ENCODE results near the gene SNX11. TPM values are rescaled to one million over a fixed set of nuclear protein-coding genes. Genes with fewer than 3 reads are reported as not detected.

The SNX11 gene
- total and polyA plus RNA-seq, 2 of the 8 experiments (the other 6 are each of a cell fraction or from before 2014, with no cell fraction given) = 21.1 to 21.4 TPM

- TF ChIP-seq SRF (IDR thresholded peaks at IDR 0.05; ENCODE audit: low read depth, low read length) (no peak), GTF2F1 (IDR thresholded peaks at IDR 0.05; ENCODE audit: borderline replicate concordance, low read depth, low read length) (no peak), SIN3A (conservative IDR thresholded peaks at IDR 0.05 in 1 of 2, IDR thresholded peaks at IDR 0.05 in 1 of 2; ENCODE audit: low read depth in 1 of 2, low read length in 2 of 2) (no peak), TCF12 (IDR thresholded peaks at IDR 0.05; ENCODE audit: low read depth, low read length) (peak; percentile 89; the same call in 1 of the 2 replicates), HDAC2 (IDR thresholded peaks at IDR 0.05; ENCODE audit: borderline replicate concordance in 1 of 2, low read depth in 2 of 2, low read length in 2 of 2) (peak; percentile 51 to 90; a peak in 1 of 4 replicates), CBX8 (IDR thresholded peaks at IDR 0.05; ENCODE audit: borderline replicate concordance, low read depth, low read length) (no peak), EP300 (IDR thresholded peaks at IDR 0.05; ENCODE audit: borderline replicate concordance in 1 of 2, low read depth in 2 of 2, low read length in 2 of 2) (peak in 1 of 2 experiments; percentile 50; a peak in 1 of 3 replicates), YY1 (IDR thresholded peaks at IDR 0.05; ENCODE audit: low read depth, low read length) (peak; percentile 37; the same call in 1 of the 2 replicates), BCL11A (IDR thresholded peaks at IDR 0.05; ENCODE audit: low read depth in 2 of 2, low read length in 2 of 2) (peak in 1 of 2 experiments; percentile 30), SP1 (IDR thresholded peaks at IDR 0.05; ENCODE audit: low read depth, low read length) (peak; percentile 64; the same call in 1 of the 2 replicates)
- TF ChIP-seq, protein P1, sequence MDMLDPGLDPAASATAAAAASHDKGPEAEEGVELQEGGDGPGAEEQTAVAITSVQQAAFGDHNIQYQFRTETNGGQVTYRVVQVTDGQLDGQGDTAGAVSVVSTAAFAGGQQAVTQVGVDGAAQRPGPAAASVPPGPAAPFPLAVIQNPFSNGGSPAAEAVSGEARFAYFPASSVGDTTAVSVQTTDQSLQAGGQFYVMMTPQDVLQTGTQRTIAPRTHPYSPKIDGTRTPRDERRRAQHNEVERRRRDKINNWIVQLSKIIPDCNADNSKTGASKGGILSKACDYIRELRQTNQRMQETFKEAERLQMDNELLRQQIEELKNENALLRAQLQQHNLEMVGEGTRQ (IDR thresholded peaks at IDR 0.05; ENCODE audit: low read length) = no peak
These were observed 52.9 kb downstream of the SNX11 start (continued) for GRCh38 chr17:48160177-48161081.
